HG03097 (cell line): ENCODE results near the gene EDN3.

Experiments used
- ATAC-seq: cut with Tn5 transposase; IDR thresholded peaks from one replicate; pipeline ENCODE4 v1.9.1; 2021; ENCODE audit not compliant: unreplicated experiment, low FRiP score

EDN3 gene

GRCh38 chr20:59307270-59307669 is 6.9 kb downstream of the EDN3 start:
- ATAC-seq = no peak

- ATAC-seq = no peak
Observed at GRCh38 chr20:59308493-59309201, 8.2 kb downstream of the EDN3 start.

GRCh38 chr20:59309218-59309617 is 8.8 kb downstream of the EDN3 start:
- ATAC-seq = no peak

- no peak for ATAC-seq
Observed at GRCh38 chr20:59314997-59315396, 14.6 kb downstream of the EDN3 start.

- ATAC-seq = no peak
Observed at GRCh38 chr20:59316911-59317731, 16.7 kb downstream of the EDN3 start.

- ATAC-seq = no peak
Observed at GRCh38 chr20:59318201-59318790, 17.9 kb downstream of the EDN3 start.

- no peak for ATAC-seq
Observed at GRCh38 chr20:59318803-59319202, 18.4 kb downstream of the EDN3 start.

DNA sequence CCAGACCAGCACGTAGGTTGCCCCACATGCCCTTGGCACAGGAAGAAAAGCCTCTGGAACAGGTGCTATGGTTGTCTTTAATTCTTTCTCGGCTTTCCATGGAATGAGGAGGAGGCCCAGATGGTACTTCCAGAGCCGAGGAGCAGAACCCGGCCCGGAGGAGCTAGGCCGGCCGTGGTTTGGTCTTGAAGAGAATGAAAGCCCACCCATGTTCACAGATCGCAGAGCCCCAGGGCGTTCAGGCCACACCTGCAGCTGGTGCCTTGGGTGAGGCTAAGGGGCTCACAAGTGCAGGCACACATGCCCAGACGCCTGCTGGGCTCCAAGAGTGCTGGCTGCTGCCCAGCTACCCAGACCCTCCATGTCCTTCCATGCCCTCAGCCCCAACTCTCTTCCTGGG is 20.0 kb downstream of the EDN3 start:
- no peak for ATAC-seq

GRCh38 chr20:59320854-59321647 is 20.6 kb downstream of the EDN3 start:
- no peak for ATAC-seq

- no peak for ATAC-seq
Observed at GRCh38 chr20:59322081-59322480, 21.7 kb downstream of the EDN3 start.

DNA sequence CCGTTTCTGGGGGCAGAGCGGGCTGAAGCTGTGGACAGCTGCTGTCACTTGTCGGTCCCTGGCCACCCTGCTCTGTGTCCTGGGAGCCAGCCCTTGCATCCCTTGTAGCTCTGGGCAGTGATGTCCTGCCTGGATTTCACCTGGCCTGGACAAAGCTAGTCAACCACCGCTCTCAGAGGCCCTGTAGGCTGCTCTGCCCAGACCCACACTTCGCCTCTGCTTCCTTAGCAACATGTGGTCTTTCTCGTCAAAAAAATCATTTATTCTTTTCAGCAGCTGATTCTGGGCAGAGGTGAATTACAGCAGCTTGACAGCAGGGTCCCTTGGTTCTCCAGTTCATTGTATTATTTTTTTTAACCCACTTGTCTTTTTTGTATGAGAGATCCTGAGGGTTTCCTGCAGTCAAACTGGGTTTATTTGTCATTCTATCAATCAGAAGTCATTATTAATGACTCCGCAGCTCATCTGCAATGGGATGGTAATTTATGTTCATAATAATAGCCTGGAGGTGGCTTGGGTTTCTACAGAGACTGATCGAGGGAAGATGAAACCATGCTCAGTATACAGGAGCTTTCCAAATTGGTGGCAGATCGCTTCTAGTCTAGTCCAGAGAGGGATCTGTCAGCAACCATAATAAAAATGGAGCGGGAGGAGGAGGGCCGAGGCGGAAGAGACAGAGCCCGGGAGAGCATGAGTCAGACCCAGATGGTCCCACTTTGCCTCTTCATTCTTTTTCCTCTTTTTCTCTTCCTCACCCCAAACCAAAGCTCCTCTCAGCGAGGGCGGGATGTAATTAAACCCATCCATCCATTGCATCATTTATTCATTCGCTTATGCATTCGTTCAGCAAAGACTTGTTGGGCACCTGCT is 22.4 kb downstream of the EDN3 start:
- ATAC-seq = no peak

GRCh38 chr20:59323731-59324130 is 23.3 kb downstream of the EDN3 start:
- no peak for ATAC-seq

DNA sequence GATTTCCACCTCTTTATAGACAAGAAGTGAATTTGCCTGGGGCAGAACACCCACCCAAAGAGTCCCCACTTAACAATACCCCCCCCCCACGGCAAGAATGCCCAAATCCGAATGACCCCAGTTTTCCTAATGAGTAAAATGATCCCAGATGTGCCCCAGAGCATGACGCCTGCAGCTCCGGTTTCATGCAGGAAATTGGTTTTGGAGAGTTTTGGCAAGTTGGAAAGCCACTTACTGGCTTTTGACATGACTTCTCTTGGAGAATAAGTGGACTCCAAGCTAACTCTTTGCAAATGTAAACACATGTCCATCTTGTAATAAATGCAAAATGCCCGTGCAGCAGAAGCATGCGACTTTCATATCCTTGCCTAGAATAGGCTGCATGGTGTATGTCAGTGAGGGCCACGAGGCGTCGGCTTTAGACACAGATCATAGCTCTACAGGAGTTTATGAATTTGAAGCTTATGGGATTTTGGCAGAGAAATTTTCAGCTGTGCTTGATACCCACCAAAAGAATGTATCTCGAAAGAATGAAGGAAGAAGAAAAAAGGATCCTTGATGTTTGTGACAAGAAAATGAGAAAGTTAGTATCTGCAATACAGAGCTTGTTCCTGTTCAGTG is 24.2 kb downstream of the EDN3 start:
- no peak for ATAC-seq

- no peak for ATAC-seq
Observed at GRCh38 chr20:59325142-59325523, 24.7 kb downstream of the EDN3 start.

DNA sequence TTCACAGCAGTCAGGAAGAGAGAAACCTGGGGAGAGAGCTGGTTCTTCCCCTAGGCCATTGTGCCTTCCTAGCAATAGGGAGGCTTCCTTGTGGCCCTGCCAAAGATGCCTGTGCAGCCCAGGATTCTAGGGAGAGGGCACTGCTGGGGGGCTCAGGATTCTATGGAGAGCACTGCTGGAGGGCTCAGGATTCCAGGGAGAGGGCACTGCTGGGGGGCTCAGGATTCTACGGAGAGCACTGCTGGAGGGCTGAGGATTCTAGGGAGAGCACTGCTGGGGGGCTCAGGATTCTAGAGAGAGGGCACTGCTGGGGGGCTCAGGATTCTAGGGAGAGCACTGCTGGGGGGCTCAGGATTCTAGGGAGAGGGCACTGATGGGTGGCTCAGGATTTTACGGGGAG is 25.8 kb downstream of the EDN3 start:
- no peak for ATAC-seq

DNA sequence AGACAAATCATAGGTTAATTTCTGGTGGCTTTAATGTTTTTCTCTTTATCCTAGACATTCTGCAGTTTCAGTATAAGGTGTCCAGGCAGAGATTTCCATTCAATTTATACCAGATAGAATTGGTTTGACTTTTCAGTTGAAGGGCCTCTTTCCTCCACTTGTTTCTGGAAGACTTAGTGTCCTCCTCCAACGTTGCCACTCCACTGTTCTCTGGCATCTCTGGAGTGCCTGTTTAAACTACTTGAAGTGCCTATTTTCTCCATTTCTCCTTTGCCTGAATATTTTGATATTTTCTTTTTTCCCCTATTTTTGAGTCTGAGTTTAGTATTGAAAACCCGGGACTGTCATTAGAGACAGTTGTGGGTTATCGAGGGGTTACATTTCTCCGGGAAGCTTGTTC is 27.7 kb downstream of the EDN3 start:
- ATAC-seq = no peak

- no peak for ATAC-seq
Observed at GRCh38 chr20:59331721-59332329, 31.4 kb downstream of the EDN3 start.

DNA sequence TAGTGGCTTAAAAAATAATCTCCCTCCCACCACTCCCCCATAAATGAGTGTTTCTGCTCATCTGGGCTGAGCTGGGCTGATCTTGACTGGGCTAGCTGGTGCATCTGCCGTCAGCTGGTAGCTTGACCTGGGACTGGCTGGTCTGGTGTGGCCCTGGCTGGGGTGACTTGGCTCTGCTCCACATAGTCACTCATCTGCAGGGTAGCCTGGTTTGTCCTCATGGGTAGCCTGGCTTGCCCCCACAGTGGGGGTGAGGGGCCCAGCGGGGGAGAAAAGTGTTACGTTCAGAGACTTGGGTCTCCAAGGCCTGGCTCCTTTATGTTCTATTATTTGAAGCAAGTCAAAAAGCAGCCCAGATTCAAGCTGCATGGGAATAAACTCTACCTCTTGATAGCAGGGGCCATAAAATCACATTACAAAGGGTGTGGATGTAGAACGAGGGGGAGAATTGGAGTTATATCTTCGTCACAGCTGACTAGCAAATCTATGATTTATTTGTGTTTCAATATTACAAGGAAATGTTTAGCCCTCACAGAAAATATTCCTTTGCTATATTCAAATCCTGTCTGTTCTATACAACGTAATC is 32.9 kb downstream of the EDN3 start:
- ATAC-seq = no peak

GRCh38 chr20:59333951-59334350 is 33.5 kb downstream of the EDN3 start:
- ATAC-seq = no peak
